K562 (cell line): Measurements from ENCODE around the gene HSPA14. TPM values are rescaled to one million over a fixed set of nuclear protein-coding genes. Genes with fewer than 3 reads are reported as not detected.

Source experiments
- CXXC5 ChIP-seq: fragments of 250-450 bp; sonication (Bioruptor Pico); IDR thresholded peaks from 2 replicates; pipeline ENCODE4 v1.8.0; 2022; ENCODE audit warnings: inconsistent platforms, mild to moderate bottlenecking, moderate library complexity
- GTF2E2 ChIP-seq: fragments of 200-800 bp; sonication (Bioruptor generic); IDR thresholded peaks from 2 replicates; pipeline ENCODE4 v1.6.1; 2016; ENCODE audit warnings: missing genetic modification characterization, missing compliant biosample characterization
- SREBF2 ChIP-seq: sonication (generic); formaldehyde crosslinking; IDR thresholded peaks from 2 replicates; pipeline ENCODE4 v1.4.0; 2020; ENCODE audit warnings: mild to moderate bottlenecking, missing genetic modification reagents
- ZNF24 ChIP-seq: fragments of 450-650 bp; IDR thresholded peaks from 2 replicates; pipeline ENCODE4 v1.6.1; 2016
- ZNF696 ChIP-seq: fragments of 250-450 bp; sonication (Bioruptor Pico); conservative IDR thresholded peaks from 2 replicates; pipeline ENCODE4 v1.4.0; 2020; ENCODE audit warnings: mild to moderate bottlenecking, moderate library complexity
- ZSCAN32 ChIP-seq: fragments of 450-650 bp; formaldehyde crosslinking; IDR thresholded peaks from 2 replicates; pipeline ENCODE4 v1.4.0; 2020; ENCODE audit warnings: mild to moderate bottlenecking, moderate library complexity
- polyA plus RNA-seq, 8 experiments: library from polyadenylated mRNA; depleted of rRNA in 4 of 8; stranded (reverse) in 5 of 8; unstranded in 3 of 8; fragments of >200 nt; fragmentation: Nextera tagmentation in 2 of 8; fragmentation: Illumina TruSeq in 1 of 8; extraction: Ambion mirVana in 2 of 8; extraction: Trizol in 1 of 8; gene quantifications; 2 replicates each; pipeline versions ENCODE4 v1.2.1 to v1.2.3, GENCODE V29; 2011 to 2014; ENCODE audit warnings: inconsistent platforms in 1 of 8, missing spikeins in 1 of 8
- total RNA-seq, 7 experiments: library from RNA; depleted of rRNA in 6 of 7; stranded (reverse); fragments of >200 nt in 6 of 7; fragmentation: Illumina TruSeq in 2 of 7; extraction: Trizol in 2 of 7; gene quantifications; 2 replicates each; pipeline versions ENCODE4 v1.2.1 to v1.2.3, GENCODE V29; 2011 to 2021; ENCODE audit warnings: low replicate concordance in 1 of 7
- TF ChIP-seq, protein P1 (sequence below): fragments of 450-650 bp; IDR thresholded peaks from 2 replicates; pipeline ENCODE4 v1.6.1; 2016; ENCODE audit warnings: mild to moderate bottlenecking, moderate library complexity
- TF ChIP-seq, protein P2 (sequence below), 2 experiments: fragments of 450-650 bp; IDR thresholded peaks; 2 replicates each; pipeline ENCODE4 v1.6.1; 2016

The HSPA14 gene
- total and polyA plus RNA-seq, 9 of the 15 experiments (the other 6 are each of a cell fraction or from before 2014, with no cell fraction given): 41.9 to 75.0 (median 63.2) TPM

DNA sequence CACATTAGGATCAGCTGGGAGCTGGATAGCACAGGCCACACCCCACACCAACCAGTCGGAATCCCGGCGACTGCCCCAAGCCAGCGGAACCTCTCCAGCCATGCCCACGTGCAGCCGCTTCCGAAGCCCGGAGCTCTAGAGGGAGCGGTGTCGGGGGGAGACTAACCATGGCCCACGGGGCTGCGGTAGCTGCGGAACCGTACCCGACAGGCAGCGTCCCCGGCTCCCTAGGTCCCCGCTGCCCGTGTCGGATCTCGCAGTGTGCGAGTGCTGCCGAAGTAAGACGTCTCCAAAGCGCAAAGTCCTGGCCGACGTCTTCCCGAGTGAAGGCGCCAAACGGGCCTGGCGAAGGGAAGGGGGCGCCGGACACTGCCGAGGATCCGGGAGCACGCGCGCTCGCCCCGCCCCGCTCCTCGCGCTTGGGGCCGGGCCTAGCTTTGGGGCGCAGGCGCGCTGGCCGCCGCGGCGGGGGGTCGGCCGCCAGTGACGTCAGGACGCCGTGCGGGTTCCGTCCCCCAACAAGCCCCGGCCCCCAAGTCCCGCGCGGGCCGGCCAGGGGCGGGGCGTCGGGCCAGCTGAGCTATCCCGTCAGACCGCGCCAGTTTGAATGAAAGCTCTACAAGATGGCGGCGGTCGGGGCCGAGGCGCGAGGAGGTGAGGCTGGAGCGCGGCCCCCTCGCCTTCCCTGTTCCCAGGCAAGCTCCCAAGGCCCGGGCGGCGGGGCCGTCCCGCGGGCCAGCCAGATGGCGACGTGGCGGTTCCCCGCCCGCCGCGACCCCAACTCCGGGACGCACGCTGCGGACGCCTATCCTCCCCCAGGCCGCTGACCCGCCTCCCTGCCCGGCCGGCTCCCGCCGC, 40.4 kb downstream of the HSPA14 start, which contains the start of gene SUV39H2 (continued):
- TF ChIP-seq, protein P1, sequence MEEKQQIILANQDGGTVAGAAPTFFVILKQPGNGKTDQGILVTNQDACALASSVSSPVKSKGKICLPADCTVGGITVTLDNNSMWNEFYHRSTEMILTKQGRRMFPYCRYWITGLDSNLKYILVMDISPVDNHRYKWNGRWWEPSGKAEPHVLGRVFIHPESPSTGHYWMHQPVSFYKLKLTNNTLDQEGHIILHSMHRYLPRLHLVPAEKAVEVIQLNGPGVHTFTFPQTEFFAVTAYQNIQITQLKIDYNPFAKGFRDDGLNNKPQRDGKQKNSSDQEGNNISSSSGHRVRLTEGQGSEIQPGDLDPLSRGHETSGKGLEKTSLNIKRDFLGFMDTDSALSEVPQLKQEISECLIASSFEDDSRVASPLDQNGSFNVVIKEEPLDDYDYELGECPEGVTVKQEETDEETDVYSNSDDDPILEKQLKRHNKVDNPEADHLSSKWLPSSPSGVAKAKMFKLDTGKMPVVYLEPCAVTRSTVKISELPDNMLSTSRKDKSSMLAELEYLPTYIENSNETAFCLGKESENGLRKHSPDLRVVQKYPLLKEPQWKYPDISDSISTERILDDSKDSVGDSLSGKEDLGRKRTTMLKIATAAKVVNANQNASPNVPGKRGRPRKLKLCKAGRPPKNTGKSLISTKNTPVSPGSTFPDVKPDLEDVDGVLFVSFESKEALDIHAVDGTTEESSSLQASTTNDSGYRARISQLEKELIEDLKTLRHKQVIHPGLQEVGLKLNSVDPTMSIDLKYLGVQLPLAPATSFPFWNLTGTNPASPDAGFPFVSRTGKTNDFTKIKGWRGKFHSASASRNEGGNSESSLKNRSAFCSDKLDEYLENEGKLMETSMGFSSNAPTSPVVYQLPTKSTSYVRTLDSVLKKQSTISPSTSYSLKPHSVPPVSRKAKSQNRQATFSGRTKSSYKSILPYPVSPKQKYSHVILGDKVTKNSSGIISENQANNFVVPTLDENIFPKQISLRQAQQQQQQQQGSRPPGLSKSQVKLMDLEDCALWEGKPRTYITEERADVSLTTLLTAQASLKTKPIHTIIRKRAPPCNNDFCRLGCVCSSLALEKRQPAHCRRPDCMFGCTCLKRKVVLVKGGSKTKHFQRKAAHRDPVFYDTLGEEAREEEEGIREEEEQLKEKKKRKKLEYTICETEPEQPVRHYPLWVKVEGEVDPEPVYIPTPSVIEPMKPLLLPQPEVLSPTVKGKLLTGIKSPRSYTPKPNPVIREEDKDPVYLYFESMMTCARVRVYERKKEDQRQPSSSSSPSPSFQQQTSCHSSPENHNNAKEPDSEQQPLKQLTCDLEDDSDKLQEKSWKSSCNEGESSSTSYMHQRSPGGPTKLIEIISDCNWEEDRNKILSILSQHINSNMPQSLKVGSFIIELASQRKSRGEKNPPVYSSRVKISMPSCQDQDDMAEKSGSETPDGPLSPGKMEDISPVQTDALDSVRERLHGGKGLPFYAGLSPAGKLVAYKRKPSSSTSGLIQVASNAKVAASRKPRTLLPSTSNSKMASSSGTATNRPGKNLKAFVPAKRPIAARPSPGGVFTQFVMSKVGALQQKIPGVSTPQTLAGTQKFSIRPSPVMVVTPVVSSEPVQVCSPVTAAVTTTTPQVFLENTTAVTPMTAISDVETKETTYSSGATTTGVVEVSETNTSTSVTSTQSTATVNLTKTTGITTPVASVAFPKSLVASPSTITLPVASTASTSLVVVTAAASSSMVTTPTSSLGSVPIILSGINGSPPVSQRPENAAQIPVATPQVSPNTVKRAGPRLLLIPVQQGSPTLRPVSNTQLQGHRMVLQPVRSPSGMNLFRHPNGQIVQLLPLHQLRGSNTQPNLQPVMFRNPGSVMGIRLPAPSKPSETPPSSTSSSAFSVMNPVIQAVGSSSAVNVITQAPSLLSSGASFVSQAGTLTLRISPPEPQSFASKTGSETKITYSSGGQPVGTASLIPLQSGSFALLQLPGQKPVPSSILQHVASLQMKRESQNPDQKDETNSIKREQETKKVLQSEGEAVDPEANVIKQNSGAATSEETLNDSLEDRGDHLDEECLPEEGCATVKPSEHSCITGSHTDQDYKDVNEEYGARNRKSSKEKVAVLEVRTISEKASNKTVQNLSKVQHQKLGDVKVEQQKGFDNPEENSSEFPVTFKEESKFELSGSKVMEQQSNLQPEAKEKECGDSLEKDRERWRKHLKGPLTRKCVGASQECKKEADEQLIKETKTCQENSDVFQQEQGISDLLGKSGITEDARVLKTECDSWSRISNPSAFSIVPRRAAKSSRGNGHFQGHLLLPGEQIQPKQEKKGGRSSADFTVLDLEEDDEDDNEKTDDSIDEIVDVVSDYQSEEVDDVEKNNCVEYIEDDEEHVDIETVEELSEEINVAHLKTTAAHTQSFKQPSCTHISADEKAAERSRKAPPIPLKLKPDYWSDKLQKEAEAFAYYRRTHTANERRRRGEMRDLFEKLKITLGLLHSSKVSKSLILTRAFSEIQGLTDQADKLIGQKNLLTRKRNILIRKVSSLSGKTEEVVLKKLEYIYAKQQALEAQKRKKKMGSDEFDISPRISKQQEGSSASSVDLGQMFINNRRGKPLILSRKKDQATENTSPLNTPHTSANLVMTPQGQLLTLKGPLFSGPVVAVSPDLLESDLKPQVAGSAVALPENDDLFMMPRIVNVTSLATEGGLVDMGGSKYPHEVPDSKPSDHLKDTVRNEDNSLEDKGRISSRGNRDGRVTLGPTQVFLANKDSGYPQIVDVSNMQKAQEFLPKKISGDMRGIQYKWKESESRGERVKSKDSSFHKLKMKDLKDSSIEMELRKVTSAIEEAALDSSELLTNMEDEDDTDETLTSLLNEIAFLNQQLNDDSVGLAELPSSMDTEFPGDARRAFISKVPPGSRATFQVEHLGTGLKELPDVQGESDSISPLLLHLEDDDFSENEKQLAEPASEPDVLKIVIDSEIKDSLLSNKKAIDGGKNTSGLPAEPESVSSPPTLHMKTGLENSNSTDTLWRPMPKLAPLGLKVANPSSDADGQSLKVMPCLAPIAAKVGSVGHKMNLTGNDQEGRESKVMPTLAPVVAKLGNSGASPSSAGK: peak; percentile 94
- no peak for TF ChIP-seq ZNF24
- no peak for TF ChIP-seq ZNF696 (CRISPR knock-in tag)
- TF ChIP-seq CXXC5: peak; percentile 92
- no peak for TF ChIP-seq SREBF2 (CRISPR knock-in tag)
- no peak for TF ChIP-seq ZSCAN32 (CRISPR knock-in tag)
- TF ChIP-seq GTF2E2 (tag): 0 out of 2 replicates have a peak, but pooled peaks have one; percentile 44
- TF ChIP-seq, protein P2, sequence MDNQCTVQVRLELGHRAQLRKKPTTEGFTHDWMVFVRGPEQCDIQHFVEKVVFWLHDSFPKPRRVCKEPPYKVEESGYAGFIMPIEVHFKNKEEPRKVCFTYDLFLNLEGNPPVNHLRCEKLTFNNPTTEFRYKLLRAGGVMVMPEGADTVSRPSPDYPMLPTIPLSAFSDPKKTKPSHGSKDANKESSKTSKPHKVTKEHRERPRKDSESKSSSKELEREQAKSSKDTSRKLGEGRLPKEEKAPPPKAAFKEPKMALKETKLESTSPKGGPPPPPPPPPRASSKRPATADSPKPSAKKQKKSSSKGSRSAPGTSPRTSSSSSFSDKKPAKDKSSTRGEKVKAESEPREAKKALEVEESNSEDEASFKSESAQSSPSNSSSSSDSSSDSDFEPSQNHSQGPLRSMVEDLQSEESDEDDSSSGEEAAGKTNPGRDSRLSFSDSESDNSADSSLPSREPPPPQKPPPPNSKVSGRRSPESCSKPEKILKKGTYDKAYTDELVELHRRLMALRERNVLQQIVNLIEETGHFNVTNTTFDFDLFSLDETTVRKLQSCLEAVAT (IDR thresholded peaks at IDR 0.05): 0 out of 4 replicates have a peak, but pooled peaks of 1 of the 2 experiments have one; percentile 45
